Astrocyte of the cerebellum (primary cell): Measurements from ENCODE around the gene GMEB2.
A peak's percentile ranks its signal among the peaks of the same experiment; 100 is the strongest.

ENCODE experiments used
- DNase-seq: peaks from one replicate; pipeline ENCODE4 v3.0.0-alpha.2; 2011; ENCODE audit warnings: low read depth
- H3K4me3 ChIP-seq: 2 replicates; pipeline ENCODE4 v1.5.1; 2011; ENCODE audit warnings: mild to moderate bottlenecking, low read depth, low read length, moderate library complexity
- in situ Hi-C: cut with HindIII; loops from 2 replicates; pipeline ENCODE4 v1.10.0; 2017; ENCODE audit warnings: low sequenced_read_pairs
- TF ChIP-seq, protein P1 (sequence below): IDR thresholded peaks from 2 replicates; pipeline ENCODE4 v1.5.1; 2012; ENCODE audit warnings: low read length, low read depth, moderate library complexity, mild to moderate bottlenecking; ENCODE audit errors: missing control alignments

The GMEB2 gene

DNA sequence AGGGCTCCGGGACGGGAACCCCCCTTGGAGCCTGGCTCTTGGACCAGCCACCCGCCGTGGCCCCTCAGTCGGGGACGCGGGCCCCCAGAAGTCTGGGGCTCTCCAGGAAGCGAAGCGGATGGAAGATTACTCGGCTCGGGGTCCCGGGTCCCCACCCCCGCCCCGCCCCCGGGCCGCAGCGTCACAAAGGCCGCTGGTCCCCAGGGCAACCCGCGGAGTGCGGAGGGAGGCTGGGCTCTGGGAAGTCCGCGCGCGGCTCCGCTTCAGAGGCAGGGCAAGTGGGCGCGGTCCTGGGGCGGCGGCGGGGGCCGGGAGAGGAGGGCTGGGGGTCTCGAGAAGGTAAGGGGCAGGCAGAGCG, 73.0 kb downstream of the GMEB2 start, which contains the start of gene FNDC11:
FNDC11 (plus strand) TSS at position 227 of the 358 bp plus-strand sequence. CDS start 1,505 bp downstream, outside the sequence.
- peak within 1 kb of the TSS; percentile 48 for H3K4me3 ChIP-seq
- in situ Hi-C loops: no loop called here
- TF ChIP-seq, protein P1, sequence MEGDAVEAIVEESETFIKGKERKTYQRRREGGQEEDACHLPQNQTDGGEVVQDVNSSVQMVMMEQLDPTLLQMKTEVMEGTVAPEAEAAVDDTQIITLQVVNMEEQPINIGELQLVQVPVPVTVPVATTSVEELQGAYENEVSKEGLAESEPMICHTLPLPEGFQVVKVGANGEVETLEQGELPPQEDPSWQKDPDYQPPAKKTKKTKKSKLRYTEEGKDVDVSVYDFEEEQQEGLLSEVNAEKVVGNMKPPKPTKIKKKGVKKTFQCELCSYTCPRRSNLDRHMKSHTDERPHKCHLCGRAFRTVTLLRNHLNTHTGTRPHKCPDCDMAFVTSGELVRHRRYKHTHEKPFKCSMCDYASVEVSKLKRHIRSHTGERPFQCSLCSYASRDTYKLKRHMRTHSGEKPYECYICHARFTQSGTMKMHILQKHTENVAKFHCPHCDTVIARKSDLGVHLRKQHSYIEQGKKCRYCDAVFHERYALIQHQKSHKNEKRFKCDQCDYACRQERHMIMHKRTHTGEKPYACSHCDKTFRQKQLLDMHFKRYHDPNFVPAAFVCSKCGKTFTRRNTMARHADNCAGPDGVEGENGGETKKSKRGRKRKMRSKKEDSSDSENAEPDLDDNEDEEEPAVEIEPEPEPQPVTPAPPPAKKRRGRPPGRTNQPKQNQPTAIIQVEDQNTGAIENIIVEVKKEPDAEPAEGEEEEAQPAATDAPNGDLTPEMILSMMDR: no peak
- DNase-seq: no peak

GRCh38 chr20:63553251-63553932, 73.5 kb downstream of the GMEB2 start:
- H3K4me3 ChIP-seq: peak overlapping the region; percentile 48
- in situ Hi-C loops: no loop called here
- TF ChIP-seq, protein P1: no peak
- DNase-seq: peak; percentile 36

DNA sequence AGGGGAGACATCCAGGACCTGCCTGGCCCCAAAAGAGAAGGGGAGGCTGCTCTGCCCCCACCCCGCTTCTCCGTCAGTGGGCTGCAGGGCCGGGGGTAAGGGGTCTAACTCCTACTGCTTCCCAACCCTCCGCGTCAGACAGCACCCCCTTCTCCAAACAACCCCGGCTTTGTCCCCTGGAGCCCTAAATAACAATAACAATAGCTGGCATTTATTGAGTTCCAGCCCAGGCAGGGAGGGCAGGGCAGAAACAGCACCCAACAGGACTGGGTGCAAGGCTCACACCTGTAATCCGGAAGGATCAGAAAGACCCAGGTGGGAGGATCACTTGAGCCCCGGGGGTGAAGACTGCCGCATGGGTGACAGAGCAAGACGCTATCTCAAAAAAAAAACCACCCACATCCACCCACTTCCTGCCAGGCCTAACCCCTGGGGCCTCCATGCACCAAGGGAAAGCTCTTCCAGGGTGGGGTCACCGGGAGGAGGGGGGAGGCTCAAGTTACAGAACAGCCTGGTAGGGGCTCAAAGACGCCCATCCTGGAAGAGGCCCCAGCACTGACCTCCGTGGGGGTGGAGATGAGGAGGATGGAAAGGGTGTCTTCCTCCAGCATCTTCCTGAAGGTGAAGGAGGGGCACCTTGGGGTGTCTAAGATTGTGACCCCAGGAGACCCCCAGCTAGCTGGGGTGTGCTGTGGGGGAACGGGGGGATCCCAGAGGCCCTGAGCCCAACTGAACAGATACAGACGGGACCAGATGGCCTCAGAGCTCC, 74.2 kb downstream of the GMEB2 start:
- no peak overlapping the region for H3K4me3 ChIP-seq

DNA sequence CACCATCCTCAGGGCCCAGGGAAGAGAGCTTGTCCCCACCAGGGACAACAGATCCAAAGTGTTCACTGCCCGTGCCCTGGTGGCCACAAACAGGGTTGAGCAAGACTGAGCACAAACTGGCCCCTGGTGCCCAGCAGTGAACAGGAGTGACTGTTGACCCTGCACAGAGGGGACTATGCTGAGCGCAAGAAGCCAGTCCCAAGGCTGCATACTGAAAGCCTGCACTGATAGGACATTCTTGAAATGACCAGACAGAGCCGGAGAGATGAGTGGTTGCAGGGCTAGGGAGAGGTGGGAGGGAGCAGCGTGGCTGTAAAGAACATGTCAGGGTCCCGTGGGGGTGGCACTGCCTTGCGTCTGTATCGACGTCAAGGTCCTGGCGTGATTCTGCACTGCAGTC, 75.8 kb downstream of the GMEB2 start:
- no peak for DNase-seq
- in situ Hi-C loops: no loop called here
- TF ChIP-seq, protein P1: no peak

More for the DNA sequence above, 74.2 kb downstream of the GMEB2 start:
- TF ChIP-seq, protein P1: no peak
- in situ Hi-C loops: no loop called here
- DNase-seq: no peak

DNA sequence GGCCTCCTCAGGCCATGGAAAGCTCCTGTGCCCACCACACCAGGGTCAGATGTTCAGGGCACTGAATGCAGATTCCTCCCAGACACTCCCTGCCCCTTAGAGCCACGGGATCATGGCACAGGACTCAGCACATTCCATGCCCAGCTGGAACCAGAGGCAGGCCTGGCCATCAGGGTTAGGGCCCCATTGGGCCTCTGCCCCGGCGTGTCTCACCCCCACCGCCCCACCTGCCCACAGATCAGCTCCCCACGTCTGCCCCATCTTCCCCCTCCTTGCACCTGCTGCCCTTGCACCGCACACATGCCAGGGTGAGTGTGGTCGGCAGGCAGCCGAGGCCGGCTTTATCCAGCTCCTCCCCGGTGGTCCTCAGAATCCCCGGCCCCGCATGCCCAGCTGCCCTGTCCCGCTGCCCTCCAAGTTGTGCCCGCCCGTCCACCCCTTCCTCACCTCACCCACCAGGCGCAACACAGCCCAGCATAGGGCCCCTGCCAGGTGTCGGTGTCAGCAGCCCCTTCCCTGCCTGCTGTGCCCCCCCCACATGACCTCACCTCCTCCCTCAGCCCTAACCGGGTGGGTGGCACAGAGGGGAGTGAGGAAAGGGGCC, 77.1 kb downstream of the GMEB2 start:
- DNase-seq: no peak
- in situ Hi-C loops: no loop called here
- TF ChIP-seq, protein P1: no peak

More for the DNA sequence above, 75.8 kb downstream of the GMEB2 start:
- H3K4me3 ChIP-seq: no peak overlapping the region

GRCh38 chr20:63549019-63549418, 77.9 kb downstream of the GMEB2 start:
- in situ Hi-C loops: no loop called here
- TF ChIP-seq, protein P1: no peak
- no peak for DNase-seq
- H3K4me3 ChIP-seq: no peak overlapping the region

More for the DNA sequence above, 77.1 kb downstream of the GMEB2 start:
- no peak overlapping the region for H3K4me3 ChIP-seq
